ENCODE measurements around the gene CEP350. TPM values are rescaled to one million over a fixed set of nuclear protein-coding genes. Genes with fewer than 3 reads are reported as not detected.

Gene CEP350
- total and polyA plus RNA-seq, 10 of the 15 experiments (the other 5 are each of a cell fraction or from before 2014, with no cell fraction given), result 5.2 to 46.0 (median 23.1) TPM

GRCh38 chr1:180116964-180117763 is 162.6 kb downstream of the CEP350 start:
- WGBS (ENCODE audit: insufficient coverage, insufficient replicate concordance, low lambda C conversion rate, missing lambda C conversion rate), result 67% methylated on average over 14 of the region's 14 CpGs
- H4K20me1 ChIP-seq (ENCODE audit: control insufficient read depth, insufficient read depth), result no peaks in the 10 kb centered on the region
- intact Hi-C loops (cut with micrococcal nuclease; ENCODE audit: unreplicated experiment) (no loop called here), in situ Hi-C loops (cut with MboI) (no loop called here)
- H2AFZ ChIP-seq (ENCODE audit: control insufficient read depth, low read depth, low read length), result no peak overlapping the region
- H3K4me3 ChIP-seq, result no peak overlapping the region
- no peaks in the 10 kb centered on the region for H3K9me3 ChIP-seq (replicated peaks; ENCODE audit: control insufficient read depth, insufficient read depth, low read length)
- H3K27ac ChIP-seq (ENCODE audit: control insufficient read depth, insufficient read depth), result no peak overlapping the region
- RAD21 ChIA-PET (ENCODE audit: unreplicated experiment), result no interaction called here
- peaks cover 0 to 6% of the 10 kb centered on the region in 2 experiments; a peak in 1 of 4 replicates for H3K36me3 ChIP-seq (ENCODE audit: control insufficient read depth in 2 of 2, insufficient read depth in 2 of 2, low read length in 1 of 2)
- FAIRE-seq, result no peak
- no peaks in the 10 kb centered on the region for H3K27me3 ChIP-seq (replicated peaks in 1 of 2; ENCODE audit: control insufficient read depth in 2 of 2, insufficient read depth in 2 of 2, low read length in 1 of 2)
- SMC1A ChIA-PET (ENCODE audit: uncharacterized antibody, unreplicated experiment), result no interaction called here
- DNase-seq (ENCODE audit: low read depth, low spot score), result no peak
- H3K79me2 ChIP-seq (ENCODE audit: control insufficient read depth, insufficient read depth, low read length), result no peaks in the 10 kb centered on the region
- BruUV-seq (replicated peaks), result no TSS peak
- H3K4me2 ChIP-seq (ENCODE audit: control insufficient read depth, insufficient read depth), result no peak overlapping the region
- POLR2A ChIA-PET, result interaction anchor here (0.7 kb wide), 1 partner anchor 240 kb away, joined by 3 read pairs; no protein-coding TSS in a partner anchor
- no peak for ATAC-seq
- no peak overlapping the region for H3K9ac ChIP-seq (ENCODE audit: control insufficient read depth, insufficient read depth, low read length)
- no peak for TF ChIP-seq IRF3 (IDR thresholded peaks at IDR 0.05)
- no peak for TF ChIP-seq ESRRA (IDR thresholded peaks at IDR 0.05; ENCODE audit: low read length)
- no peak for TF ChIP-seq RAD51 (IDR thresholded peaks at IDR 0.05)
- TF ChIP-seq POLR2A (IDR thresholded peaks at IDR 0.05; ENCODE audit: low read depth, low read length), result no peak
- TF ChIP-seq MEF2A (IDR thresholded peaks at IDR 0.05; ENCODE audit: insufficient read depth, low read depth, low read length), result no peak
- TF ChIP-seq NFYA (IDR thresholded peaks at IDR 0.05; ENCODE audit: borderline replicate concordance, low read depth, low read length), result no peak
- no peak for TF ChIP-seq YY1 (IDR thresholded peaks at IDR 0.05; ENCODE audit: low read depth, low read length)
- TF ChIP-seq RELB (IDR thresholded peaks at IDR 0.05; ENCODE audit: low read depth), result no peak
- no peak for TF ChIP-seq NR2C2 (IDR thresholded peaks at IDR 0.05; ENCODE audit: borderline replicate concordance, control insufficient read depth, insufficient read length, low read depth)
- no peak for TF ChIP-seq FOXM1 (IDR thresholded peaks at IDR 0.05; ENCODE audit: low read depth, low read length)
- TF ChIP-seq SMAD5 (IDR thresholded peaks at IDR 0.05; ENCODE audit: low read depth), result no peak
- TF ChIP-seq SUPT20H (IDR thresholded peaks at IDR 0.05; ENCODE audit: borderline replicate concordance, control insufficient read depth, low read depth, low read length), result no peak
- no peak for TF ChIP-seq FOS (IDR thresholded peaks at IDR 0.05; ENCODE audit: borderline replicate concordance, extremely low read depth, insufficient read length)
- TF ChIP-seq STAT3 (IDR thresholded peaks at IDR 0.05; ENCODE audit: low read depth, low read length), result no peak
- no peak for TF ChIP-seq CBFB (IDR thresholded peaks at IDR 0.05; ENCODE audit: low read depth)
- no peak for TF ChIP-seq TARDBP (IDR thresholded peaks at IDR 0.05; ENCODE audit: borderline replicate concordance)
- TF ChIP-seq POLR2AphosphoS5 (IDR thresholded peaks at IDR 0.05; ENCODE audit: low read length), result no peak
- TF ChIP-seq ETV6 (conservative IDR thresholded peaks at IDR 0.05 in 1 of 2, IDR thresholded peaks at IDR 0.05 in 1 of 2; ENCODE audit: borderline replicate concordance in 1 of 2, low read depth in 1 of 2), result no peak
- no peak for TF ChIP-seq HSF1 (IDR thresholded peaks at IDR 0.05; ENCODE audit: low read depth, low read length)
- TF ChIP-seq E2F4 (IDR thresholded peaks at IDR 0.05; ENCODE audit: low read depth, low read length), result no peak
- H3K4me1 ChIP-seq (ENCODE audit: control insufficient read depth, insufficient read depth, low read length), result no peaks in the 10 kb centered on the region
- CTCF ChIA-PET, result interaction anchor here (1.5 kb wide), 1 partner anchor 11 kb away, joined by 4 read pairs; no protein-coding TSS in a partner anchor

Measured in GM12878 (cell line).